Ishikawa (cell line): Measurements from ENCODE around the gene SLA2.

ENCODE experiments used
- CEBPB ChIP-seq: IDR thresholded peaks from 2 replicates; pipeline ENCODE4 v1.6.1; 2012
- CREB1 ChIP-seq: IDR thresholded peaks from 2 replicates; pipeline ENCODE4 v1.6.1; 2012; ENCODE audit warnings: low read depth
- EGR1 ChIP-seq: IDR thresholded peaks from 2 replicates; pipeline ENCODE4 v1.6.1; 2012
- EP300 ChIP-seq: IDR thresholded peaks from 2 replicates; pipeline ENCODE4 v1.6.1; 2012; ENCODE audit warnings: borderline replicate concordance
- FOXM1 ChIP-seq: IDR thresholded peaks from 2 replicates; pipeline ENCODE4 v1.6.1; 2012; ENCODE audit warnings: low read depth, borderline replicate concordance
- MAX ChIP-seq: IDR thresholded peaks from 2 replicates; pipeline ENCODE4 v1.6.1; 2012
- NFIC ChIP-seq: IDR thresholded peaks from 2 replicates; pipeline ENCODE4 v1.6.1; 2012
- RAD21 ChIP-seq: IDR thresholded peaks from 2 replicates; pipeline ENCODE4 v1.6.1; 2012; ENCODE audit warnings: low read depth
- REST ChIP-seq: IDR thresholded peaks from 2 replicates; pipeline ENCODE4 v1.6.1; 2012; ENCODE audit warnings: low read depth, mild to moderate bottlenecking
- TAF1 ChIP-seq: IDR thresholded peaks from 2 replicates; pipeline ENCODE4 v1.6.1; 2012; ENCODE audit warnings: low read depth, mild to moderate bottlenecking
- TCF12 ChIP-seq: IDR thresholded peaks from 2 replicates; pipeline ENCODE4 v1.6.1; 2012; ENCODE audit warnings: low read depth
- TEAD4 ChIP-seq: IDR thresholded peaks from 2 replicates; pipeline ENCODE4 v1.6.1; 2012
- USF1 ChIP-seq: IDR thresholded peaks from 2 replicates; pipeline ENCODE4 v1.6.1; 2012
- YY1 ChIP-seq: IDR thresholded peaks from 2 replicates; pipeline ENCODE4 v1.6.1; 2012; ENCODE audit warnings: low read depth
- ZBTB7A ChIP-seq: IDR thresholded peaks from 2 replicates; pipeline ENCODE4 v1.6.1; 2012; ENCODE audit warnings: low read depth

The SLA2 gene

GRCh38 chr20:36676701-36677421 is 30.9 kb upstream of the SLA2 start:
- no peak for TF ChIP-seq CEBPB

- TF ChIP-seq TCF12 (no peak), CEBPB (no peak), TAF1 (no peak), USF1 (no peak), REST (no peak), FOXM1 (no peak), EP300 (no peak)
Observed at GRCh38 chr20:36672991-36673390, 27.0 kb upstream of the SLA2 start.

GRCh38 chr20:36670665-36671357 is 24.8 kb upstream of the SLA2 start:
- TF ChIP-seq RAD21 (no peak), FOXM1 (no peak), YY1 (no peak), CEBPB (no peak), ZBTB7A (no peak), MAX (no peak), USF1 (no peak), EGR1 (no peak), TEAD4 (no peak), TAF1 (no peak), REST (no peak), EP300 (no peak), TCF12 (no peak), CREB1 (no peak), NFIC (no peak)

- TF ChIP-seq EGR1: no peak
- peak; percentile 51 for TF ChIP-seq RAD21
- peak; percentile 21; the same call in 1 of the 2 replicates for TF ChIP-seq NFIC
Observed at GRCh38 chr20:36666181-36666740, 20.3 kb upstream of the SLA2 start.

- TF ChIP-seq YY1 (no peak), ZBTB7A (no peak), REST (no peak), EGR1 (no peak), USF1 (no peak), FOXM1 (no peak), NFIC (no peak), CREB1 (no peak), EP300 (no peak), CEBPB (no peak)
Observed at GRCh38 chr20:36663031-36663430, 17.0 kb upstream of the SLA2 start.
